ENCODE data around the gene ACBD6.
"Not testable (repeated sequence)": the region's sequence is repeated elsewhere in the genome, so short reads cannot be mapped to it uniquely, and the experiment has no call there.

ACBD6 gene

DNA sequence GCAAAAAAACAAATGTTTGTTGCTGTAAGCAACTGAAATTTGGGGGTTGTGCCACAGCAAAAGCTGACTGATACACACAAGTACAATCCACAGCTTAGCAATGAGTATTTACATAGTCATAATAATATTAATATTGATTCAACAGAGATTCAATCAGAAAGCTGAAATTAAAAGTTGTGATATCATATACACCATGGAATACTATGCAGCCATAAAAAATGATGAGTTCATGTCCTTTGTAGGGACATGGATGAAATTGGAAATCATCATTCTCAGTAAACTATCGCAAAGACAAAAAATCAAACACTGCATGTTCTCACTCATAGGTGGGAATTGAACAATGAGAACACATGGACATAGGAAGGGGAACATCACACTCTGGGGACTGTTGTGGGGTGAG is 94.2 kb downstream of the ACBD6 start:
- not testable (repeated sequence) for DNase-seq

- no peak for DNase-seq
Observed at GRCh38 chr1:180407051-180407450, 95.3 kb downstream of the ACBD6 start.

- no peak for DNase-seq
Observed at GRCh38 chr1:180402551-180402950, 99.8 kb downstream of the ACBD6 start.

DNA sequence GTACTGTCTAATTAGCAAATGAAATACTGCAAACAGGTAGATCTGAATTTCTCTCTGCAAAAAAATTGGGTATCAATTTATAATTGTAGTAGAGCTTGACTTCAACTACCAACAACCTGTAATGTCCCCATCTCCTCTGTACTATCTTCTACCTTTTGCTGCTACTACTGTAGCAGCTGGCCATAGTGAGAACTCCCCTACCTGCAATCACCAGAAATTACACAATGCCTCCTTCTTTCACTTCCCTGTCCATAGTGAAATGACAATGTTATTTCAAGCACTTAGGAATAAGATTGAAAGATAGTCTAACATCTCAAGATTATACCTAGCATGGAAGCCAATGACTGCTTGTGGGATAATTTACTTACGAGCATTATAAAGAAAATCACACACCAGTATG is 100.4 kb downstream of the ACBD6 start:
- DNase-seq, result no peak

- no peak for DNase-seq
Observed at GRCh38 chr1:180397175-180397574, 105.2 kb downstream of the ACBD6 start.

- no peak for DNase-seq
Observed at GRCh38 chr1:180392427-180393145, 109.8 kb downstream of the ACBD6 start.

- no peak for DNase-seq
Observed at GRCh38 chr1:180392020-180392419, 110.4 kb downstream of the ACBD6 start.

DNA sequence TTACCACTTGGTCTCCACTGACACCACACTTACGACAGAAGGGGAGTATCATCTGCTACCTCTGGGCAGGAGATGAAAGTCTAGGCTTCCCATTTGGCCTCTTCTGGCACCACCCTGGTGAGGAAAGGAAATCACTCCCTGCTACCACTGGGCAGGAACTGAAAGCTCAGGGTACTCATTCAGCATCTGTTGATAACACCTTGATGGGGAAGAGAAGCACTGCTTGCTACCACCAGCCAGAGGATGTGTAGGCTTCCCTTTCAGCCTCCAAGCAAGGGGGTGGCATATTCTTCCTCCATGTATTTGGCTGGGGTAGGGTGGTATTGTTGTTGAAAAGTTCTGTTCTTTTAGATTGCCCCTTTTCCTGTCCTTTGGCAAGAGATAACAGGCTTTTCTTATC is 115.0 kb downstream of the ACBD6 start:
- DNase-seq, result no peak

GRCh38 chr1:180386745-180387367 is 115.5 kb downstream of the ACBD6 start:
- DNase-seq, result no peak

DNA sequence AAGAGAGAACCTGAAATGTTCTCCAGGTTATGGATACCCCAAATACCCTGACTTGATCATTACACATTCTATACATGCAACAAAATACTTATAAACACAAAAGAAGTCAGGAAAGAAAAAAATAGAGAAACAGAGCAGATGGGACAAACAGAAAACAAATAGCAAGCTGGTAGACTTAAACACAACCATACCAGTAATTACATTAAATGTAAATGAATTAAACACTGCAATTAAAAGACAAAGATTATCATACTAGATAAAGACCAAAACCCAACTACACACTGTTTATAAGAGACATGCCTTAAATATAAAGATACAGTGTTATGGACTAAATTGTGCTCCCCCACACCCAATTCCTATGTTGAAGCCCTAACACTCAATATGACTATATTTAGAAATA is 117.2 kb downstream of the ACBD6 start:
- DNase-seq, result no peak

GRCh38 chr1:180384286-180385005 is 117.9 kb downstream of the ACBD6 start:
- no peak for DNase-seq

- DNase-seq, result no peak
Observed at GRCh38 chr1:180382326-180383115, 119.9 kb downstream of the ACBD6 start.

- no peak for DNase-seq
Observed at GRCh38 chr1:180381184-180381580, 121.2 kb downstream of the ACBD6 start.

DNA sequence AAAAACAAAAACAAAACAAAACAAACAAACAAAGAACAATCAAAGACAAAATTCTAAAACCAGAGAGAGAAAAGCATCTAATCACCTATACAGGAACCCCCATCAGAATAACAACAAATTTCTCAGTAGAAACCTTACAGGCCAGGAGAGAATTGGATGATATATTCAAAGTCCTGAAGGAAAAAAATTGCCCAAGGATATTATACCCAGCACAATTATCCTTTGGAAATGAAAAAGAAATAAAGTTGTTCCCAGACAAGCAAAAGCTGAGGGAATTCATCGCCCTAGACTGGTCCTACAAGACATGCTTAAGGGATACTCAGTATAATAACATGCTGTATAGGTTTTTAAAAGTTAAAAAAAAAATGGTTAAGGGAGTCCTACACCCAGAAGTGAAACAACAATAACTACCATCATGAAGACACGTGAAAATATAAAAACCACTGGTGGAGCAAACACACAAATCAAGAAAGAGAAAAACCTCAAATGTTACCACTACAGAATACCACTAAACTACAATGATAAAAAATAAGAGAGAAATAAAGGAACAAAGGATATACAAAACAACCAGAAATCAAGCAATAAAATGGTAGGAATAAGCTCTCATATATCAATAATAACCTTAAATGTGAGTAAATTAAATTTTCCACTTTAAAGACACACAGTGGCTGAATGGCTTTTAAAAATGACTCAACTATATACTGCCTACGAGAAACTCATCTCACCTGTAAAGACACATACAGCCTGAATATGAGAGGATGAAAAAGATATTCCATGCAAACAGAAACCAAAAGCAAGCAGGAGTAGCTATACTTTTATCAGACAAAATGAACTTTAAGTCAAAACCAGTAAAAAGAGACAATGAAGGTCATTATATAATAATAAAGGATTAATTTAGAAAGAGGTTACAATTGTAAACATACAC is 121.9 kb downstream of the ACBD6 start:
- no peak for DNase-seq

DNA sequence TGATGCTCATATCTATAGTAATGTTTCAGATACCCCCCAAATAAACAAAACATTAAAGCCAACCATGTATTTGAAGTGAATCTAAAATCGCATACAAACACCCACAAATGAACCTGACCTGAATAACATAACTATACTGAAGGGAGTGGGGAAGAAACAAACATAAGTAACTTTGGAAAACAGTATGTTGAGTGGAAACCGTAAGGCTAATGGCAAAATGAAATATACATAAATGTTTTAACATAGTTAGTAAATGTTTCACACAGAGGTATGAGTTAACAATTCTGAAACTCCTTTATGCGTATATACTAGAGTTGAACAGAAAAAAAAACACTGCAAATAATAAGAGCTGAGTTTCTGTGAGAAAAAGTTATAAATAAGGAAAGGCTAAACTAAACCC is 125.6 kb downstream of the ACBD6 start:
- no peak for DNase-seq

- DNase-seq, result no peak
Observed at GRCh38 chr1:180376253-180376652, 126.1 kb downstream of the ACBD6 start.

DNA sequence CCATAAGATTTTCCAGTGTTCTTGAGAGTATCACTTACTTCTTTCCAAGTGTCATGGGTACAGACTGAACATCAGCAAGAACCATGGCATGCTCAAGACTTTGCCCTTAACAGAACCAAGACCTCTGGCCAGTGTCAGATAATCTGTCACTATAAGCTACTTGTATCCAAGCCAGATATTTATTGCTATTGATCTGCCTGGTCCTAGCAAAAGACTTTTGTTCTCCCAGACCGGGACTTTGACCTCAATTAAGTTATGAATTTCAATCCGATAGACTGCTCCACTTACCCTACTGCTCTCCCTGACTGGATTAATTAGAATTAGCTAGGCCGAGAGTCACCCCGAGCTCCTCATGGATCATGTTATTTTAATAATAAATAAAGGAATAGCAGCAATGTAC is 129.6 kb downstream of the ACBD6 start:
- no peak for DNase-seq

DNA sequence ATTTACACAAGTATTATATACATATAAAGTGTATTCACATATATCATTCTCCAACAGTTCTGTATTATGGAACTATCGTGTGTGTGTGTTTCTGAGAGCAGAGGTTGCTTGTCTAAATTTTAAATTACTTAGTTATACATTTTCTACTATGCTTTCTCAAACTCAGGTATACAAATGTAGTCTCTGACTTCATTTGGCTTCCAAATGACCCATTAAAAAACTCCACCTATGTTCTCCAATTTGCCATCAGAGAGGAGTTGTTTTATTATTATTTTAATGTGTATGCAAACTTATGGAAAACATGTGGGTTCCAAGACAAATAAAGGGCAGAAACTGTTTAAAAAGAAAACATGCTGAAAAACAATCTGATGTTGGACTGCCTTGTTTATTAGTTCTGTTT is 131.8 kb downstream of the ACBD6 start:
- no peak for DNase-seq

- DNase-seq, result no peak
Observed at GRCh38 chr1:180370188-180370587, 132.2 kb downstream of the ACBD6 start.

DNA sequence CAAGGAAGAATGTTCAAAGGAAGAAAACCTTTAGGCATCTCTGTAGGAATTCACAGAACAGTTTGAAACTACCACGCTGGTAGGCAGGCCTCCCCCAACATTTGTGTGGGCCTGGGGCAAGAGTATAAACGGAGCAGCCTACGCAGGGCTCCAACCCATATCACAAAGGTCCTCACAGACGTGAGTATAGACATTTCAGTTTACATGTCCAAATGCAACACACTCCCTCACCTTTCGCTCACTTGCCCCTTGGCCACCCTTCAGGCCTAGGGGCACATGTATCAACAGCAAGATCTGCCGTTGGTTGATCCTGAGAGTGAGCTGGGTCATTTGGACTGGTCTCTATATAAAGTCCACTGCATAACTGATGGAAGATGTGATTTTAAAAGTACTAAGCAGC is 133.3 kb downstream of the ACBD6 start:
- no peak for DNase-seq

DNA sequence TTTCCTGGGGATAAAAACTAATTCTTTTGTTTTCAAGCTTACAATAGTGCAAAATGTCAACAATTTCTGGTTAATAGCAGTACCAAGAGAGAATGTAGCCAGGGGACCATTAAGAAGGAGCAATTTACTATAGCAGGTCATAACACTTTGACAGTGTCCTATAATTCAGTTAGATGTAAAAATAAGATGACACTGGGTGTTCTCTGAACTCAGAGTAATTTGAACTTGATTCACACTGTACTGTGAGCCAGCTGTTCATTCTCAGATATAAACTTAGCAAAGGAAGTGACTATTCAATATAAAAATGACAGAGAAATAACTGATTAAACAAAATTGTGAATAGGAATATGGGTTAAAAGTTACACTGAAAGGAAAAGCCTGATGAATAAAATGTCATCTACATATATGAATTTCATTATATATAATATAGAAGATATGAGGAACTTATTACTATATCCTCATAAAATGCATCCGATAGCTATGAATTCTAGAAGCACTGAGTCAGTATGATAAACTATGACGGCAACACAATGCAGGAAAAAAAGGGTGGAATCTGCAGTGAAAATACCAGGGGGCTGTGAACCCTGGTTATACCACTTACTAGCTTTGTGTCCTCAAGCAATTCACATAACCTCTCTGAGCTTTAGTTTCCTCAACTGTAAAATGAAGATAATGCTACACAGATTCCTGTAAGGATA is 135.9 kb downstream of the ACBD6 start:
- DNase-seq, result no peak

- no peak for DNase-seq
Observed at GRCh38 chr1:180365039-180365438, 137.3 kb downstream of the ACBD6 start.

Measured in activated naive CD4-positive, alpha-beta T cell treated with anti-CD3 and anti-CD28 coated beads, Interleukin-2, amount 50 U/mL, for 16 hours (primary cell).